COLO668 (cell line): ENCODE measurements around the gene DDX28.

Source experiments
- DNase-seq: peaks from one replicate; lab custom pipeline; 2025; ENCODE audit not compliant: unreplicated experiment; lab: John Stamatoyannopoulos, UW

Gene DDX28

DNA sequence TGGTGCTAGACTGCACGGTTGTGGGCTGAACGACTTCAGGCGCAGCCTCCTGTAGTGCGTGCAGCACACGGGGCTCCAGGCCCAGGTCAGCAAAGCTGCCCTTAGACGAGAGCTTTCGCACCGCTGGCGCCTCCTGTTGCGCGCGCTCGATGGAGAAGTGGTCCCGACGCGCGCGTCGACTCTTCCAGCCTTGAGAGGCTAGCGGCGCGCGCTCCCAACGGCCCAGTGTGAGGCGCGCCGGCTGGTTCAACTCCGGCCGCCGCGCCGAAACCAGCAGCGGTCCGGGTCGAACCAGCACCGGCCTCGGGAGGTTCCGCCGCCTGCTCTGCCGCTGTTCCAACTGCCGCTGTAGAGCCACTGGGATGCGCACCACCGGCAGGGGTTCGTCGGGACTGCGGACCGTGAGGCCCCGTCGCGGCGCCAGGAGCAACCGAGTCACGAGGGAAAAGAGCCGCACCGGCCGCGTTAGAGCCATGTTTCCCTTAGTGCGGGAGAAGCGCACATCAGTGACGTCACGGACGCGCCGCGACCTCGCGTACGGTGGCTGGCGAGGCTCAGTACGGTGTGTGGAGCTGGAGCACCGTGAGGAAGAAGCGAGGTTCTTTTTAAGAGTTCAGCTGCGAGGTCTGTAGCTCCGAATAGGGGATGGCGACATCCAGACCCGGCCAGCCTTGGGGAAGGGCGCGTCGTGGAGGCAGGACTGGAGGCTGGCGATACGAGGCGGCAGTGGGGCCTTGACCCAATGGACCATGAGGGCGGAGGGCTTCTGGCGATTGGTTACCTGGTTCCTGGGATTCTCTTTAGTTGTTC is at the start of gene DDX28, which contains the start of gene DUS2:
TSS of gene DDX28 (minus strand) at position 505 of the 810 bp plus-strand sequence. CDS start at position 475, 30 bp downstream.
TSS of gene DUS2 (plus strand) at position 557 of the 810 bp plus-strand sequence. CDS start 14,740 bp downstream, outside the sequence.
- peak; percentile 93 for DNase-seq

DNA sequence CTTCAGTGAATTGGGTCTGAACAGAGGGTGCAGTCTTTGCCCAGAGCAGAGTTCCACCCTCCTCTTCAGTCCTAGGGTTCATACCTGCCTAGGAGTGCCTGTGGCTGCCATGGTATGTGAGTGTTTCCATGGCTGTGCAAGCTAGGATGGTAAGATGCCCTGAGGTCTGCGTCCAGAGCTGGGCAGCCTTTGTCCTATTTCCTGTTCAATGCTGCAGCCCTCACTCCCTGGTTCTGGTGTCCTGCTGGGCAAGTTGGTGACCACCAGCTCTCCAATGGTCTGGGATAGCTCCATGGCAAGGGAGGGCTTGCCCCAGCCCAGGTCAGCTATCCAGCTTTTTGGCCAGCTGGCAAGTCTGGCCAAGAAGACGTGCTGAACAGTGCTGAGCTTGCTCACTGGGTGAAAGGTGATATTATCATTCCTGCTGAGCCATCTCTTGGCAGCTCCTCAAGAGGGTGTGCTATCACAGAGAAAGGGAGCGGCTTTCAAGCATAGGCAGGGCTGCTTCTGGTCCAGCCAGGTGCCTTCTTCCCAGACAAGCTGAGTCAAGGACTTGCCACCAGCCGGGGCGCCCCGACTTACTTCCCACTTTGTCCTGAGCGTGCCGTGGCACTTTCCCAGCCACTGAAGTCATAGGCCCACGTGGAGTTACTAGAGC is 49.1 kb upstream of the DDX28 start:
- DNase-seq, result no peak

DNA sequence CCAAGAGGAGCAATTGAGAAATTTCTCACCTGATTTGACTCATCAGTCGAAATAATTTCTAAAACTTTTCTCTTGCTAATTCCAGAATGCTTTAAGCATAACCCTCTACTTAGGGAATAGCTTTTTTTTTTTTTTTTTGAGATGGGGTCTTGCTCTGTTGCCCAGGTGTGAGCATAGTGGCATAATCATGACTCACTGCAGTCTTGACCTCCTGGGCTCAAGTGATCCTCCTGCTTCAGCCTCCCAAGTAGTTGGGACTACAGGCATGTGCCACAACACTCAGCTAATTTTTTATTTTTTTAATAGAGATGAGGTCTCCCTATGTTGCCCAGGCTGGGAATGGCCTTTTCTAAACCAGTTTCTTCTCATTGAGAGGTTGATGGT is 48.5 kb upstream of the DDX28 start:
- DNase-seq, result no peak

DNA sequence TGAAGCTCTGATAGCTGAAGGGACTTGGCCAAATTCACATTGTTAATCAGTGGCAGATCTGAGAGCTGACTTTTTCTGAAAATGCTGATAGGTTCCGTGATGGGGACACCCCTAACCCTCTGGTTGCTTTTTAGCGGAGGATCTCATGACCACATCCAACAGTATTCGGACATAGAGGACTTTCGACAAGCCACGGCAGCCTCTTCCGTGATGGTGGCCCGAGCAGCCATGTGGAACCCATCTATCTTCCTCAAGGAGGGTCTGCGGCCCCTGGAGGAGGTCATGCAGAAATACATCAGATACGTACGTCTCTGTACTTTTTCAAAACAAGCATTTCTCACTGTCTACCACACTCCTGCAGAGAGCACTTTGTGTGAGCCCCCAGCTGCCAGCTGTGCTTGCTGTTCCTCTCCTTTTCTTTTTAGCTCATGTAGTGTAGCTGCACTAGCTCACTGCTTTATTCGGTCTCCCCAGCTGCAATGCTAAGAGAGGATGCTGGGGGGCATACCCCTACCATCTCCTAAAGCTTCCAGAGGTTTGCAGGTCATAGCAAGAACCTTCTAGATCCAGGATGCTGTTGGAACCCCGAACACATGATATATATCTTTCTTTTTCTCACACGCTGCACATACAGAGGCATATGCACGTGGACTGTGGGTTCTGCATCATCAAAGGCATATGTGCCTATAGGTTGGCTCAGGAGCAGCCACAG is 47.9 kb upstream of the DDX28 start:
- no peak for DNase-seq

GRCh38 chr16:68070249-68070730 is 47.3 kb upstream of the DDX28 start:
- DNase-seq, result no peak

DNA sequence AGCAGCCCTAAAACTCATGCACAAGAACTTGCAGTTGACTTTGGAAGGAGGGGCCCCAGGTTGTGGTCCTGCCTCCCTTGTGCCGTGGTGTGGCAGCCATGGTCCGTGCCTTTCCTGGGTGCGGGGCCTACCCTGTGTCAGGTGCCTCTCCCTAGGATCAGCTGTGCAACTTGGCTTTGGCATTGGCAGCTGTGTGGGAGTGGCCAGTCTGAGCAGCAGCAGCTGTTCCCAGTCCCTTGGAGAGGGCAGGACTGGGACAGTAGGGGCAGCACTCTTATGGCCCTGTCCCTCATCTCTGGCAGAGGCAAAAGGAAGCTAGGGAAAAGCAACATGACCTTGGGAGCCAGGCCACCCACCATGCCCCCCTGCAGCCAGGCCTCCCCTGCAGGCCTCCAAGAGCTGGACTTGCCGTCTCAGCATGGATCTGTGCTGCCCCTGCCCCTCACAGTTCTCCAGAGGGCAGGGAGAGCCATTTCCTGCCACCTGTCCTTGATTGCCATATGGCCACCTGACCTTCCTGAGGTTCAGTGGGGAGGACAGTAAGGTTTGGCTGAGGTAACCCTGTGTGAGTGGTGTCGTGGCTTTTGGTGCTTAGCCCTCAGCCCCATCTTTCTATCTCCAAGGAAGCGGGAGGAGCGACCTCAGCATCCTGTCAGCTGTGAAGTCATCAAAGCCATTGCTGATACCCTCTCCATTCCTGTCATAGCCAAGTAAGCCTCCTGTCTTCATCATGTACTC is 46.6 kb upstream of the DDX28 start:
- peak; percentile 56 for DNase-seq

DNA sequence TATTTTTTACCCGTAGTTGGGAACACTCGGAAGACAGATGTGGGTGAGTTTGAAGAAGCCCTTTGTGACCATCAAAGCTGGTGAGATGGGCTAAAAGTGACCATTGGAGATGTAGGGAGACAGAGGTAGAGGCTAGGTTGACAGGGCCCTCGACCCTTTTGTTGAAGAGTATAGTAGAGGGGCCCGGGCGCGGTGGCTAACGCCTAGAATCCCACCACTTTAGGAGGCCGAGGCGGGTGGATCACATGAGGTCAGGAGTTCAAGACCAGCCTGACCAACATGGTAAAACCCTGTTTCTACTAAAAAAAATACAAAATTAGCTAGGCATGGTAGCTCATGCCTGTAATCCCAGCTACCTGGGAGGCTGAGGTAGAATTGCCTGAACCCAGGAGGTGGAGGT is 45.9 kb upstream of the DDX28 start:
- no peak for DNase-seq

- DNase-seq, result no peak
These were observed 43.7 kb upstream of the DDX28 start for GRCh38 chr16:68066763-68067162.

DNA sequence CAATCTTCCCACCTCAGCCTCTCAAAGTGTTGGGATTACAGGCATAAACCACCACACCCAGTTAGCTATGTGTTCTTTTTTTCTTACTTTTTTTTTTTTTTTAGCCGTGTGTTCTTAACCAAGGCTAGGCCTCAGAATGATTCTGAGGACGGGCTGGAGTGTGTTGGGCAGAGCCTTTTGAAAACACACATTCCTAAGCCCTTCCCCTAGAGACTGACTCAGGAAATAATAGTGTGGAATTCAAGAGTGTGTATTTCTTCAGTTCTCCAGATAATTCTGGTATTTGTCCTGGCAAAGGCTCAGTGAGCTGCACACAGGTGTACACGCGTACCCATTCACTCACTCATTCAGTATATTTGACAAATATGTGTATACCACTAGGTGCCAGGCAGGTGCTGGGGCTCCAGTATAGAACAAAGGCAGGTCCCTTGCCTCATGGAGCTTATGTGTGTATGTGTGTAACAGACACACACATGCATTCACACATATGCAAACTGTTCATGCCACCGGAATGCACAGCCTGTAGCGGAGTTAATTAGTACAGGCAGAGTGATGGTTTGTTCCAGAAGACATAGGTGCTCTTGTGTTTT is 42.8 kb upstream of the DDX28 start:
- no peak for DNase-seq

GRCh38 chr16:68064791-68065365 is 41.8 kb upstream of the DDX28 start:
- DNase-seq, result peak; percentile 59

GRCh38 chr16:68062910-68063393 is 39.9 kb upstream of the DDX28 start:
- no peak for DNase-seq

- no peak for DNase-seq
These were observed 38.4 kb upstream of the DDX28 start for GRCh38 chr16:68061396-68061795.

- DNase-seq, result no peak
These were observed 36.8 kb upstream of the DDX28 start for GRCh38 chr16:68059804-68060203.

GRCh38 chr16:68055395-68055794 is 32.4 kb upstream of the DDX28 start:
- no peak for DNase-seq

DNA sequence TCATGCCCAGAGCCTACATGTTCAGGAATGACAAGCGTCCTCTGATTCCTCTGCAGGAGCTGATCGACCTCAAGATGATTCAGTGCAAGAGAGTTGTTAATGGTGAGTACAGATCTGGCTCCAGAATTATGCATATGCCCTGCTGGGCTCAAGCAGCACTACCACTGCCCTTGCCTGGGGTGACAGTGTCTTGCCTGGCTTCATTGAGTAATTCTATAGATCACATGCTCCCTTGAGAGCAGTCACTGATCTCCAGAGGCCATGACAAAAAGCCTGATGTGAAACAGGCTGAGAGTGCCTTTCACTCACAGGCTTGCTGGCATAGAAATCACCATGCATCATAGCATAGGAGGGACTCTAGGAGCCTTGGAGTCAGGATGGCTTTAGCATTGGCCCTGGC is 26.4 kb upstream of the DDX28 start:
- no peak for DNase-seq

DNA sequence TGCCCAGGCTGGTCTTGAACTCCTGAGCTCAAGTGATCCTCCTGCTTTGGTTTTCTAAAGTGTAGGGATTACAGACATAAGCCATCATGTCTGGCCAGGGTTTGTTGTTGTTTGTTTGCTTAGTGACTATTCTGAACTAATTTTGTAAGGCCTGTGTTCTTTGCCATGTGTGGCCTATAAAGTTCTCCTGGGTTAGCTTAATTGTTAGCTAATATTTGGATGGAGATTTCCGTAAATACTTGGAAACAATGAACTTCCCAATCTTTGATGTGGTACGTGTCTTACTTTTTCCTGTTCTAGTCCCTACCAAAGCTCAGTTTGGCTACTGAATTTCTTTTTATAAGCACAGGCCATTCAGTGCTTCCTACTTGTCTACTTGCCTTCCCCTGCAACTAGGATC is 25.0 kb upstream of the DDX28 start:
- no peak for DNase-seq

- no peak for DNase-seq
These were observed 23.1 kb upstream of the DDX28 start for GRCh38 chr16:68046106-68046505.

GRCh38 chr16:68041783-68042182 is 18.8 kb upstream of the DDX28 start:
- no peak for DNase-seq

DNA sequence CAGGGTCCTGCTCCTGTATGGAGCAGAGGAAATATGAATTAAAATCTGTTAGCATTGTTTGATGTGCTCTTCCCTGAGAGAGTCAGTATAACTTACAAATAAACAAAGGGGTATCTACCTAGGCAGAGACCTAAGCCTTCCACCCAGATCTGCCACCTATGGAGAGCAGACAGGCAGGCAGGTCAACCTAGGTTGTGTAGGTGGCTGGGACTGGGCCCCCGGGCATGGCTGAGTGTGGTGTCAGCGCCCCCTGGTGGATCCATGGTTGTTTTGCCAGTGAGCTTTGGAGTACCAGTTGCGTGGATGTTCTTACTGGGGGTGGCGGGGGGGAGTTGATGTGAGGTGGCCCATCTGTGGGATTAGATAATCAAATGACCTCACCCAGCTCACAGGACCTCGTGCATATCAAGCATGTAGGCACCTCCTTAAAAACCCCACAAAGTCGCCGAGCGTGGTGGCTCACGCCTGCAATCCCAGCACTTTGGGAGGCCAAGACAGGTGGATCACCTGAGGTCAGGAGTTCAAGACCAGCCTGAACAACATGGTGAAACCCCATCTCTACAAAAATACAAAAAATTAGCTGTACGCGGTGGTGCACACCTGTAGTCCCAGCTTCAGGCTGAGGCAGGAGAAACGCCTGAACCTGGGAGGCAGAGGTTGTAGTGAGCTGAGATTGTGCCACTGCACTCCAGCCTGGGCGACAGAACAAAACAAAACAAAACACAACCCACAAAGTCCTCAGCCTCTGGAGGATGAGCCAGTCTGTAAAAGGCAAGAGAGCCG is 17.7 kb upstream of the DDX28 start:
- DNase-seq, result peak; percentile 80
